UCSD-AML1 (cell line): ENCODE data around the gene PLEKHG4B.
A peak's percentile ranks its signal among the peaks of the same experiment; 100 is the strongest.

Experiments
- DNase-seq: peaks from one replicate; lab custom pipeline; 2025; ENCODE audit not compliant: unreplicated experiment; lab: John Stamatoyannopoulos, UW

Gene PLEKHG4B

DNA sequence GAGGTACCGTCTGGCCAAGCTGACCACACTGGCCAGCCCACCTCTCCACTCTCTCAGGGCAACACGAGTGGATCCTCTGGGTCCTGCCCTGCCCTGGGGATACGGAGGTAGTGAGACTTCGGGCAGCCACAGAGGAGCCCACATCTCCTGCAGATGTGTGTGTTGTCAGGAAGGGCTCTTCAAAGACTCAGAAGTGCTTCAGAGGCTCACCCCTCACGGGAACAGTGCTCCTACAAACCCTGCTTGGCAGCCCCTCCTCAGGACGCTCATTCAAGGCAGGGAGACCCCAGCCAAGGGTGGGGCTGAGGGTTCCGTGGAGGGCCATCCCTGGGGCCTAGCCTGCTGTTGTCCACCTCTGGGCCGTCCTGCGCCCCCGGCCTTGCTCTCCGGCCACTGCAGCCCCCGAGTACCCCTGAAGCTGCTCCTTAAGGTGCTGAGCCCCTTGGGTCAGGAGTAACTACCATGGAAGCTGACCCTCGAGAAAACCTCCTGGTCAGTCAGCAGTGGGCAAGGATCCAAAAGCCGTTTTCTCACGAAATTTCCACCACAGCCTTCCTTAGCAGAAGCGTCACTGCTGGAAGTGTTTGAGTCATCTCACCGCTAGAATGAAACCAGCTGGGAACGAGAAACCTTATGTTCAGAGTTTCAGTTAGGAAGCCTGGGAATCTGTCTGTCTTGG is 76.2 kb downstream of the PLEKHG4B start:
- DNase-seq = no peak

GRCh38 chr5:169071-169727 is 77.2 kb downstream of the PLEKHG4B start:
- peak; percentile 92 for DNase-seq

- DNase-seq = no peak
These were observed 77.7 kb downstream of the PLEKHG4B start for GRCh38 chr5:169728-170094.

GRCh38 chr5:170971-171800 is 79.2 kb downstream of the PLEKHG4B start:
- DNase-seq = no peak

DNA sequence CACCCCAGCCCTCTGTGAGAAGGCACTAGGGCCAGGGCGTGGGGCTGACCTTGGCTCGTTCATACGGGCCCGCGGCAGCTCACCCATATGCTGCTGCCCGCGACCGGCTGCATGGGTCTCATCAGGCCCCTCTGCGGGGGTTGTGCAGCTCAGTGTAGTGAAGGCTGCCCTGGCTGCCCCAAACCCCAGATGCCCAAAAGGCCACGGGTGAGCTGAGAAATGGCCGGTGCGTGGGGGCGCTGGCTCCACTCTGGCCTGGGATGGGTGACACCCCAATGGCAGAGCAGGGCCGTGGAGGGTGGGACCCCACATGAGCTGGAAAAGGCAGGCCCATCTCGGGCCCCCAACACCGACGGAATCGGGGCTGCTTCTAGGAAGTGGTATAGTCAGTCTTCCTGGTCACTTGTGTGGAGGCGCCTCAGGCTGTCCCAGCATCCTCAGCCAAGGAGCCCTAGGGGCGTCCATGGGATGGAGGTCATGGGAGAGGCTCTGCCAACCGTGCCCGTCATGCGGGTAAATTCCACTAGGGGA is 79.9 kb downstream of the PLEKHG4B start:
- DNase-seq = no peak

- DNase-seq = no peak
These were observed 80.5 kb downstream of the PLEKHG4B start for GRCh38 chr5:172421-172820.

DNA sequence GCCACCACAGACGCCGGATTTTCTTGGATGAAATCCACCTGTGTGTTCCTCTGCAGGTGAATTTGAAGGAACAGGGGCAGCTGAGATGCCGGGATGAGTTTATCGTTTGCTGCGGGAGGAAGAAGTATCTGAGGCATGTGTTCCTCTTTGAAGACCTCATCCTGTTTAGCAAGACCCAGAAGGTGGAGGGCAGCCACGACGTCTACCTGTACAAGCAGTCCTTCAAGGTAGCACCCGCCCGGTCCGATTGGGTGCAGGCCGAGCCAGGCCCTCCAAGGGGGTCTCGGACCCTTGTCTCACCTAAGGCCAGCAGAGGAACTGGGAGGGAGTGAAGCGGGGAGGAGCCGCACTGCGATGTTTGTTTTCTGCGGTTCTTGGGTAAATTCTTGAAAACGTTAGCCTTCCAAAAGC is 80.9 kb downstream of the PLEKHG4B start:
- DNase-seq = no peak

- DNase-seq = no peak
These were observed 81.7 kb downstream of the PLEKHG4B start for GRCh38 chr5:173392-174290.

- DNase-seq = no peak
These were observed 82.3 kb downstream of the PLEKHG4B start for GRCh38 chr5:174291-174600.

GRCh38 chr5:174876-175465 is 83.0 kb downstream of the PLEKHG4B start:
- no peak for DNase-seq

DNA sequence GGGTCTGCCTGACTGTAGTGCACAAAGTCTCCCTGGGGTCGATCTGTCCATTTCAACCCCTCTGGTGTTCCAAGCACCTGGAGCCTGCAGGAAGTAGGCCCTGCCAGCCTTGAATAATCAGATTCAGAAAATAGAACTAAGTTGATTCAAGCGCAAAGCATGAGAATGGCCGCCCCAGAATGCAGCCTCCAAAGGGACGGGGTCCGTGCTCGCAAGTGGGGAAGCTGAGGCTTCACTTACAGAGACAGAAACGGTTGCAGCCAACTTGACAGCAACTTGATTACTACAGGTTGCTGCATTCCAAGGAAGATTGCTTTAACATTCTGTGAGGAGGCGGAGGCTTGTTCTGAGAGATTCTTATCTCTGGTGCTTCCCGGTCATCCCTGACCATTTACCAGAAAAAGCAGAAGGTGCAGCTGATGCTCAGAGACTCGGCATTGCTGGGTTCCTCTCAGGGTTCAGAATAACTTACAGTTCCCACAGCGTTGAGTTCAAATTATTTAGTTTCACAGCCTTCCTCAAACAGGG is 84.4 kb downstream of the PLEKHG4B start:
- no peak for DNase-seq

- DNase-seq = no peak
These were observed 86.1 kb downstream of the PLEKHG4B start for GRCh38 chr5:178110-178509.

GRCh38 chr5:179401-179800 is 87.4 kb downstream of the PLEKHG4B start:
- no peak for DNase-seq

DNA sequence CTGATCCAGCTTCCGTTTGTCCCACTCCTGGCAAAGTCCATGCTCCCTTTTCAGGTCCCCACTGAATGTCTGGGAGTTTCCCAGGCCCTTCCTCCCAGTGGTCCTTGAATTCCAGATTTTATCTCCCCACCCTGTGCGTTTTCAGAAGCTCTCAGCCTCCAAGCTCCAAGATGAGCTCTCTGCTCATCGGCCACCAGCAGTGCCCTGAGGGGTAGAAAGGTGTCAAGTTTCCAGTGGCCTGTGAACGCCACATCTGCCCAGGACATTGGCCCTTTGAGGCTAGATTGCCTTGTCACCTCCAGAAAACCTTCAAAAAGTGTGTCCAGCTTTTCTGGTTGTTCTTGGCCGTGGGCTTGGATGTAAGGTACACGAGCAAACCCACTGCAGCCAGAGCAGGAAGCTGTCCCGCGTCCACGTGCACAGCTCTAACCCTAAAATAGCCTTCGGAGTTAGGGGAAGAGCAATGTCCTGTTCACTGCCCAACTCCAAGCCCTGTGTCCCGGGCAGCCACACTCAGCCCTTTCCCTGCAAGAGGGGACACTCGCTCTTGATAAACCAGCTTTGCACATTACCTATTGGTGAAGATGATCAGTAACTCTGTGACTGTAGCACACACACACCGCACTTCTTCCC is 88.4 kb downstream of the PLEKHG4B start:
- no peak for DNase-seq

DNA sequence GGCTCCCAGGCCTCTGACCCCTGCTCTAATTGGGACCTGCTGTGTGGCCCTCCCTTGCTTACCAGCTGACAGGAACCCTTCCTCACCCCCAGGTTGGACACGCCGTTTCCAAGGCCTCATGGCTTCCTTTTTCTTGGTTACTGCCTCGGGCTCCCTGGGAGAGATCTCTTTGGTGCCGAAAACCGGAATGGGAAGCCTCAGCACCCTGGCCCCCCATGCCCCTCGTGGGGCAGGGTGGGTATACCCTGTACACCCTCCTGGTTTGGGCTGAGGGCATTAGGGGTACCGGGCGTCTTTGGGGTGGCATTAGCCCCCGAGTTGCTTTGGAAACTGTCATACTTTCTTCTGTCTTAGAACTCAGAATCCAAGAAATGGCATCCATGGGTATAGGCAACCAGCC is 89.2 kb downstream of the PLEKHG4B start:
- DNase-seq = no peak

DNA sequence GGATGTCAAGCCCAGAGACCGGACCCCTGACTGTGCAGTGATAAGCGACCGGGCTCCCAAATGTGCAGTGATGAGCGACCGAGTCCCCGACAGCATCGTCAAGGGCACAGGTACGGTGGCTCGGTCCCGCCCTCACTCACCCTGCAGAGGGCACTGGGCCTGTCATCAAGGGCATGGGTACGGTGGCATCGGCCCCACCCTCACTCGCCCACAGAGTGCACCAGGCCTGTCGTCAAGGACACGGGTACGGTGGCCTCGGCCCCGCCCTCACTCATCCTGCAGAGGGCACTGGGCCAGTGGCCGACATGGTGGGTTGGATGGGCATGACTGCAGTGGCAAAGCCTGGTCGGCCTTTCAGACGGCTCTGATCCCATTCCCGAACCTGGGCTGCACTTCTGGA is 89.6 kb downstream of the PLEKHG4B start:
- DNase-seq = no peak

DNA sequence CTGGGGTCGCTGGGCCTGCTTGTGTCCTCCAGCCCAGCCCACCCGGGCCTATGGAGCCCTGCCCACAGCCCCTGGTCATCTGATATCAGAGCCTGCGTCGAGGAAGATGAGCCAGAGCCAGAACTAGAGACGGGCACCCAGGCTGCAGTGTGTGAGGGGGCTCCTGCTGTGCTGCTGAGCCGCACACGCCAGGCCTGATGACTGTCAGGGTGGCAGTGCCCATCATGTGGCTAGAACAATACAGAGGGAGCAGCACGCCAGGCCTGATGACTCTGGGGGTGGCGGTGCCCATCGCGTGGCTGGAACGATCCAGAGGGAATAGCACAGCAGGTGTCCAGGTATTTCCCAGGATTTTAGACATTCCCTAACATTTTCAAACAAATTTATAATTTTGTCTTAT is 90.2 kb downstream of the PLEKHG4B start:
- DNase-seq = no peak

GRCh38 chr5:184471-184870 is 92.5 kb downstream of the PLEKHG4B start:
- DNase-seq = no peak

- DNase-seq = no peak
These were observed 93.4 kb downstream of the PLEKHG4B start for GRCh38 chr5:185095-186070.
